ENCODE data around the gene CRACR2A.

GRCh38 chr12:3745152-3745551 is 7.8 kb downstream of the CRACR2A start:
- no peak for TF ChIP-seq CTCF (IDR thresholded peaks at IDR 0.05)
- TF ChIP-seq POLR2A (IDR thresholded peaks at IDR 0.05): no peak
